ENCODE data around the gene CPLX1. TPM values are rescaled to one million over a fixed set of nuclear protein-coding genes. Genes with fewer than 3 reads are reported as not detected.
A peak's percentile ranks its signal among the peaks of the same experiment; 100 is the strongest.

The CPLX1 gene
- total RNA-seq, 4 donors from 2014 or later = 0.38 to 0.44 TPM; not detected in 2

- H3K36me3 ChIP-seq = no peaks in the 10 kb centered on the region
- peak in 1 of 2 donors; percentile 52 for DNase-seq (ENCODE audit: low spot score in 2 of 2)
- peaks cover 95% of the 10 kb centered on the region for H3K27me3 ChIP-seq
- TF ChIP-seq EP300 (IDR thresholded peaks at IDR 0.05) (no peak), POLR2A (IDR thresholded peaks at IDR 0.05) (no peak), POLR2AphosphoS5 (IDR thresholded peaks at IDR 0.05) (no peak)
- TF ChIP-seq, protein P1, sequence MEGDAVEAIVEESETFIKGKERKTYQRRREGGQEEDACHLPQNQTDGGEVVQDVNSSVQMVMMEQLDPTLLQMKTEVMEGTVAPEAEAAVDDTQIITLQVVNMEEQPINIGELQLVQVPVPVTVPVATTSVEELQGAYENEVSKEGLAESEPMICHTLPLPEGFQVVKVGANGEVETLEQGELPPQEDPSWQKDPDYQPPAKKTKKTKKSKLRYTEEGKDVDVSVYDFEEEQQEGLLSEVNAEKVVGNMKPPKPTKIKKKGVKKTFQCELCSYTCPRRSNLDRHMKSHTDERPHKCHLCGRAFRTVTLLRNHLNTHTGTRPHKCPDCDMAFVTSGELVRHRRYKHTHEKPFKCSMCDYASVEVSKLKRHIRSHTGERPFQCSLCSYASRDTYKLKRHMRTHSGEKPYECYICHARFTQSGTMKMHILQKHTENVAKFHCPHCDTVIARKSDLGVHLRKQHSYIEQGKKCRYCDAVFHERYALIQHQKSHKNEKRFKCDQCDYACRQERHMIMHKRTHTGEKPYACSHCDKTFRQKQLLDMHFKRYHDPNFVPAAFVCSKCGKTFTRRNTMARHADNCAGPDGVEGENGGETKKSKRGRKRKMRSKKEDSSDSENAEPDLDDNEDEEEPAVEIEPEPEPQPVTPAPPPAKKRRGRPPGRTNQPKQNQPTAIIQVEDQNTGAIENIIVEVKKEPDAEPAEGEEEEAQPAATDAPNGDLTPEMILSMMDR (IDR thresholded peaks at IDR 0.05) = no peak
- H3K4me3 ChIP-seq = no peak overlapping the region
- H3K9me3 ChIP-seq = no peaks in the 10 kb centered on the region
- WGBS = 80% methylated on average over 15 of the region's 16 CpGs
- H3K4me1 ChIP-seq = peaks cover 16% of the 10 kb centered on the region
- H3K27ac ChIP-seq = no peak overlapping the region
Measured at GRCh38 chr4:821631-822030, 4.3 kb downstream of the CPLX1 start.

GRCh38 chr4:821181-821591 lies 4.7 kb downstream of the CPLX1 start:
- WGBS = 76% methylated on average over 11 of the region's 22 CpGs
- peaks cover 96% of the 10 kb centered on the region for H3K27me3 ChIP-seq
- DNase-seq (ENCODE audit: low spot score in 2 of 2) = no peak

DNA sequence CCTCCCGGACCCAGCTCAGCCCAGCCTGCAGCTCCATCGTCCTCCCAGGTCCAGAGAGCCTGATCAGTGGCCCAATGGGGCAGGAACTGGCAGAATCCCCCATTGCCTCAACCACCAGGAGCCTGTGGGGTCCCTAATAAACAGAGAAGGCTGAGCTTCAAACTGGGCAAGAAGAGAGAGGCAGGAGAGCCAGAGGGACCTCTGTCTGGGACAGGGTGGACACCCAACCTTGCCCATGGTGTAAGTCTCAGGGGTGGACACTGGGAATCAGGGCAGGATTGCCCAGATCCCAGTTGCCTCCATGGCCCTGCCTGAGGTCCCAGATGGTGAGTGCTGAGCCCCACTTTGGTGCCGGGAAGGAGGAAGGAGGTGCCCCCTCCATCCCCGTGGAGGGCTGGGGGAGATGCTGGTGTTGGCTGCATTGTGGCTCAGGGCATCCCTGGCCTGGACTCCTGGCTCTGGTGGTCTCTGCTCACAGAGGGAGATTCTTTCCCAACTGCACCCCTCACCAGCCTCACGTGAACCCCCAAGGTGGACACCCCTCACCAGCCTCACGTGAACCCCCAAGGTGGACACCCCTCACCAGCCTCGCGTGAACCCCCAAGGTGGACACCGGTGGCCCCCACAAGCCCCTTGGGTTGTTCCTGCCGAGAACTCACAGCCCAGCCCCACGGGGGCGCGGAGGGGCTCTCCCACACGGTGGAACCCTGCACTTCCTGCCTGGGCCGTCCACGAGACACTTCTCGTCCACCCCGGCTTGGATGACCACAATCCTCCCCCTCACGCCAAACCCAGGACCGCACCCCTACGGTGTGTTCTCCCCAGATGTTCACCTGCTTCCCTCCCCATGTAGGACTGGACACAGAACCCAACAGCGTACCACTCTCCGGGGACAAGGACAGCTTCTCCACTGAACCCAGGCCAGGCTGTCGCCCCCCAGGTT lies 5.4 kb downstream of the CPLX1 start:
- Histone ChIP-seq H3K27ac (no peak overlapping the region), H3K27me3 (peaks cover 93% of the 10 kb centered on the region), H3K36me3 (no peaks in the 10 kb centered on the region), H3K4me3 (no peak overlapping the region), H3K9me3 (no peaks in the 10 kb centered on the region), H3K4me1 (peaks cover 8% of the 10 kb centered on the region)
- WGBS = 81% methylated on average over 22 of the region's 24 CpGs
- TF ChIP-seq POLR2A (IDR thresholded peaks at IDR 0.05) = no peak
- TF ChIP-seq EP300 (IDR thresholded peaks at IDR 0.05) = no peak
- TF ChIP-seq, protein P1 (IDR thresholded peaks at IDR 0.05) = no peak
- TF ChIP-seq POLR2AphosphoS5 (IDR thresholded peaks at IDR 0.05) = no peak
- DNase-seq (ENCODE audit: low spot score in 2 of 2) = no peak

More at GRCh38 chr4:821181-821591, 4.7 kb downstream of the CPLX1 start:
- no peak overlapping the region for H3K4me3 ChIP-seq
- H3K4me1 ChIP-seq = peaks cover 13% of the 10 kb centered on the region
- no peaks in the 10 kb centered on the region for H3K9me3 ChIP-seq
- H3K36me3 ChIP-seq = no peaks in the 10 kb centered on the region
- no peak for TF ChIP-seq POLR2A (IDR thresholded peaks at IDR 0.05)
- no peak for TF ChIP-seq EP300 (IDR thresholded peaks at IDR 0.05)
- no peak for TF ChIP-seq POLR2AphosphoS5 (IDR thresholded peaks at IDR 0.05)
- TF ChIP-seq, protein P1 (IDR thresholded peaks at IDR 0.05) = no peak
- no peak overlapping the region for H3K27ac ChIP-seq

- Histone ChIP-seq H3K36me3 (no peaks in the 10 kb centered on the region), H3K27me3 (peaks cover 91% of the 10 kb centered on the region), H3K27ac (no peak overlapping the region), H3K4me3 (no peak overlapping the region), H3K9me3 (no peaks in the 10 kb centered on the region), H3K4me1 (no peaks in the 10 kb centered on the region)
- WGBS = 81% methylated on average over 19 of the region's 20 CpGs
- DNase-seq (ENCODE audit: low spot score in 2 of 2) = no peak
- TF ChIP-seq POLR2AphosphoS5 (IDR thresholded peaks at IDR 0.05) (no peak), EP300 (IDR thresholded peaks at IDR 0.05) (no peak)
- TF ChIP-seq, protein P1 (IDR thresholded peaks at IDR 0.05) = no peak
Measured at GRCh38 chr4:819401-820229, 6.3 kb downstream of the CPLX1 start.
